Gastrocnemius medialis (tissue), 4 donors: ENCODE results near the gene CTRB1.

Source experiments
- CTCF ChIP-seq, 5 experiments: fragments of 450-650 bp in 3 of 5; fragments of 200-600 bp in 2 of 5; sonication (generic) in 2 of 5; IDR thresholded peaks in 4 of 5; conservative IDR thresholded peaks in 1 of 5; 1 replicate in 4 of 5; 2 replicates in 1 of 5; pipeline ENCODE4 v1.5.1; 2016 to 2019; ENCODE audit warnings: antibody characterized with exemption in 5 of 5, mild to moderate bottlenecking in 3 of 5, moderate library complexity in 3 of 5
- POLR2A ChIP-seq, 2 donors: fragments of 450-650 bp; IDR thresholded peaks; one replicate each; pipeline ENCODE4 v1.6.1; 2017; ENCODE audit warnings: antibody characterized with exemption in 2 of 2, mild to moderate bottlenecking in 2 of 2, moderate library complexity in 2 of 2

GRCh38 chr16:75231570-75231969 lies 12.8 kb downstream of the CTRB1 start:
- no peak for TF ChIP-seq CTCF (IDR thresholded peaks at IDR 0.05 in 4 of 5, conservative IDR thresholded peaks at IDR 0.05 in 1 of 5)
- no peak for TF ChIP-seq POLR2A (IDR thresholded peaks at IDR 0.05)
